GM13977 (cell line): ENCODE measurements around the gene BICRA.

Experiments
- DNase-seq: peaks from one replicate; pipeline ENCODE4 v3.0.0; 2012; ENCODE audit warnings: low spot score
- in situ Hi-C: fragments of 300-500 bp; cut with MboI; formaldehyde crosslinking; loops from one replicate; pipeline ENCODE4 v1.12.0; 2022; ENCODE audit warnings: low sequenced_read_pairs, low pct_unique_long_range_greater_than_20kb, mixed read lengths, inconsistent platforms; ENCODE audit not compliant: unreplicated experiment
- TF ChIP-seq, protein P1 (sequence below): IDR thresholded peaks from 2 replicates; pipeline ENCODE4 v1.5.1; 2012; ENCODE audit warnings: mild to moderate bottlenecking, control low read depth; ENCODE audit not compliant: insufficient read depth; ENCODE audit errors: extremely low read depth, missing control alignments

Gene BICRA

DNA sequence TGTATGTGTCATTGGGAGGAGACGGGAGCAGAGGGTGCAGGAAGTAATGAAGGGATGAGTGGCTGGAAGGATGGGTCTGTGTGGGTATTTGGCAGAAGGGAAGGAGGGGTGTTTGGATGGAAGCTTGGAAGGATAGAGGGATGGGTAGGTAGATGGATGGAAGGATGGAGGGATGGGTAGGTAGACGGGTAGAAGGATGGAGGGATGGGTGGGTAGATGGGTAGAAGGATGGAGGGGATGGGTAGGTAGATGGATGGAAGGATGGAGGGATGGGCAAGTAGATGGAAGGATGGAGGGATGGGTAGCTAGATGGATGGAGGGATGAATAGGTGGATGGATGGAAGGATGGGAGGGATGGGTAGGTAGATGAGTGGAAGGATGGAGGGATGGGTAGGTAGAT lies 62.6 kb downstream of the BICRA start:
- TF ChIP-seq, protein P1, sequence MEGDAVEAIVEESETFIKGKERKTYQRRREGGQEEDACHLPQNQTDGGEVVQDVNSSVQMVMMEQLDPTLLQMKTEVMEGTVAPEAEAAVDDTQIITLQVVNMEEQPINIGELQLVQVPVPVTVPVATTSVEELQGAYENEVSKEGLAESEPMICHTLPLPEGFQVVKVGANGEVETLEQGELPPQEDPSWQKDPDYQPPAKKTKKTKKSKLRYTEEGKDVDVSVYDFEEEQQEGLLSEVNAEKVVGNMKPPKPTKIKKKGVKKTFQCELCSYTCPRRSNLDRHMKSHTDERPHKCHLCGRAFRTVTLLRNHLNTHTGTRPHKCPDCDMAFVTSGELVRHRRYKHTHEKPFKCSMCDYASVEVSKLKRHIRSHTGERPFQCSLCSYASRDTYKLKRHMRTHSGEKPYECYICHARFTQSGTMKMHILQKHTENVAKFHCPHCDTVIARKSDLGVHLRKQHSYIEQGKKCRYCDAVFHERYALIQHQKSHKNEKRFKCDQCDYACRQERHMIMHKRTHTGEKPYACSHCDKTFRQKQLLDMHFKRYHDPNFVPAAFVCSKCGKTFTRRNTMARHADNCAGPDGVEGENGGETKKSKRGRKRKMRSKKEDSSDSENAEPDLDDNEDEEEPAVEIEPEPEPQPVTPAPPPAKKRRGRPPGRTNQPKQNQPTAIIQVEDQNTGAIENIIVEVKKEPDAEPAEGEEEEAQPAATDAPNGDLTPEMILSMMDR, result no peak
- in situ Hi-C loops, result no loop called here
- DNase-seq, result no peak

DNA sequence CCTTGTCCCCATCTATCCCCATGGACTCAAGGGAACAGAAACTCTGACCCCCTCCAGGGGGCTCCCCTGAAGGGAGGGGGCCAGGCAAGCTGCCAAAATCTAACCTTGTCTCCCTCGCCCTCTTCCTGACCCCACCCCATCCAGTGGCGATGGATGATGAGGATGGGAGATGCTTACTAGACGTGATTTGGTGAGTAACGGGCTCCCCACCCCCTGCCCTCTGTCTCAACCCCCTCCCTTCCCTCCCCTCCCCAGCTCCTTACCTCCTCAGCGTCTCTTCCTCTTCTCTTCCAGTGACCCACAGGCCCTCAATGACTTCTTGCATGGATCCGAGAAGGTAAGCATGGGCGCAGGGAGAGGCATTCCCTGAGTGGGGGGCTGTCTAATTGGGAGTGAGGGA lies 64.5 kb downstream of the BICRA start:
- in situ Hi-C loops, result no loop called here

DNA sequence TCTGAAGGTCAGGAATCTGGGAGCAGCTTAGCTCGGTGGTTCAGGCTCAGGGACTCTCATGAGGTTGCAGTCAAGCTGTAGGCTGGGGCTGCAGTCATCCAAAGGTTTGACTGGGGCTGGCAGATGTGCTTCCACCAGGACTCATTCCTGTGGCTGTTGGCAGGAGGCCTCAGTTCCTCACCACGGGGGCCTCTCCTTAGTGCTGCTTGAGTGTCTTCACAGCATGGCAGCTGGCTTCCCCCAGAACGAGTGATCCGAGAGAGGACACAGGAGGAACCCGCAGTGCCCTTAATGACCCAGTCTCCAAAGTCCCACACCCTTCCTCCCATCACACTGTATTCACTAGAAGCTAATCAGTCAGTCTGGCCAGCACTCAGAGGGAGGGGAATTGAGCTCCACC lies 65.6 kb downstream of the BICRA start:
- DNase-seq, result no peak

More for the DNA sequence above, 64.5 kb downstream of the BICRA start:
- TF ChIP-seq, protein P1, result no peak
- no peak for DNase-seq

DNA sequence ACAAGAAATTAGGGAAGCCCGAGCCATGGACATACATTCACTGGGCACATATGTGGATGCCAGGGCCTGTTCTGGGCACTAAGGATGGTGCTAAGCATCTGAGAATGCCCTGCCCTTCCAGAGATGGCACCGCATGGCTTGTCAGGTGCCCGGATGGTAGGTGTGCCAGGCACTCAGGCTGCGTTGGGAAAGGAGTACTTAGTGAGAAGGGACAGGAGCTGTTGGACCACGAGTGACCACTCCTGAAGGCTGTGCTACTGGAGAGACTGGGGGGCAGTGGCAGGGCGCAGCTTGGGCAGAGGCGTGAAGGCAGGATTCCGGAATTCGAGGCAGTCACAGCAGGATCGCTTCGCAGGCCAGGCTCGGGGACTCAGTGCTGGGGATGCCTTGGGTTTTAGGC lies 66.3 kb downstream of the BICRA start:
- in situ Hi-C loops, result loop anchor here (25.0 kb wide), 1 partner anchor 388 kb away; no protein-coding TSS in a partner anchor
- DNase-seq, result no peak
- TF ChIP-seq, protein P1, result no peak

More for the DNA sequence above, 65.6 kb downstream of the BICRA start:
- in situ Hi-C loops, result no loop called here
- TF ChIP-seq, protein P1, result no peak

DNA sequence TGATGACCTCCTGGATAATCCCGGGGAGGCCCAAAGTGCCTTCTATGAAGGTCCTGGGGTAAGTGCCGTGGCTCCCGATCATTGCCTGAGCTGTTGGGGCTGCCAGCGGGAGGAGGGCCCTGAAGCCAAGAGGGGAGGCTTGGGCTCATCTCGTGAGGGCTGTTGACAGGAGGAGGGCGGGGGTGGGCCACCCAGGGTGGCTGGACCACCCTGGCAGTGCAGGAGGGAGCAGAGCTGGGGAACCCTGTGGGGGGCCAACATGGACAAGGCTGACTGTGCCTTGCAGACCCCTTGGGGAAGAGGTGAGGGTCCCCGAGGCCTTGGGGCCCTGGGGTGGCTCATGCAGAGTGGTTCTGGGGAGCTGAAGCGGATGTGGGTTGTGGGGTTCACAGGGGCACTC lies 66.9 kb downstream of the BICRA start:
- in situ Hi-C loops, result loop anchor here (25.0 kb wide), 1 partner anchor 389 kb away; no protein-coding TSS in a partner anchor
- TF ChIP-seq, protein P1, result no peak
- no peak for DNase-seq

DNA sequence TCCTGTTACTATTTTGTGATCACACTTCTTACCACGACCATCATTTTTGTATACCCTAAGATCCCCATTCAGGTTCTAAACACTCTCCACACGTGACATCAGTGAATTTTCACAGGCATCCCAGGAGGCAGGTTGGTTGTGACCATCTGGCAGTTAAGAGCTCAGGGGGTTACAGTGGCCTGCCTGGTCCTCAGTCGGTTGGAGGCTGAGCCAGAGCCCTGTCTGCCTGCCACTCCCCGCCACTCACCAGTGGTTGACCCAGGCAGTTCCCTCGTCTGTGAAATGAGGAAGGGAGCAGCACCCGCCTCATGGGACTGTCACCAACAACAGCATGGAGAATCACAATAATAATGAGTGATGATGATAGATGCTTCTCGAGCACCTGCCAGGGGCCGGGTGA lies 67.9 kb downstream of the BICRA start:
- in situ Hi-C loops, result loop anchor here (25.0 kb wide), 1 partner anchor 390 kb away; no protein-coding TSS in a partner anchor
- TF ChIP-seq, protein P1, result no peak
- DNase-seq, result no peak
